H9 (cell line): ENCODE measurements around the gene NUP160. TPM values are rescaled to one million over a fixed set of nuclear protein-coding genes. Genes with fewer than 3 reads are reported as not detected.

Experiments
- DNase-seq: peaks from one replicate; pipeline ENCODE4 v3.0.0-alpha.2; 2017
- H2AFZ ChIP-seq: one replicate; pipeline ENCODE4 v1.6.1; 2013; ENCODE audit warnings: mild to moderate bottlenecking, low read length, control low read depth, moderate library complexity
- H2AK5ac ChIP-seq: 2 replicates; pipeline ENCODE4 v1.6.1; 2013; ENCODE audit warnings: low read length, control low read depth, mixed read lengths; ENCODE audit not compliant: insufficient read length
- H2BK120ac ChIP-seq: one replicate; pipeline ENCODE4 v1.6.1; 2013; ENCODE audit warnings: low read depth, mild to moderate bottlenecking, low read length, control low read depth, inconsistent platforms; ENCODE audit not compliant: poor library complexity, severe bottlenecking
- H2BK12ac ChIP-seq: 2 replicates; pipeline ENCODE4 v1.6.1; 2013; ENCODE audit warnings: low read length, control low read depth, mixed read lengths, low read depth; ENCODE audit not compliant: insufficient read length
- H2BK15ac ChIP-seq: 2 replicates; pipeline ENCODE4 v1.6.1; 2013; ENCODE audit warnings: low read depth, low read length, control low read depth
- H2BK20ac ChIP-seq: one replicate; pipeline ENCODE4 v1.6.1; 2013; ENCODE audit warnings: low read depth, mild to moderate bottlenecking, low read length, control low read depth, inconsistent platforms; ENCODE audit not compliant: poor library complexity, severe bottlenecking
- H2BK5ac ChIP-seq: 2 replicates; pipeline ENCODE4 v1.6.1; 2013; ENCODE audit warnings: low read length, control low read depth, mixed read lengths; ENCODE audit not compliant: insufficient read length
- H3K14ac ChIP-seq: 2 replicates; pipeline ENCODE4 v1.6.1; 2013; ENCODE audit warnings: low read length, control low read depth; ENCODE audit not compliant: insufficient read depth
- H3K18ac ChIP-seq: 2 replicates; pipeline ENCODE4 v1.6.1; 2013; ENCODE audit warnings: low read depth, mild to moderate bottlenecking, mixed read lengths, low read length, control low read depth; ENCODE audit not compliant: insufficient read length
- H3K23ac ChIP-seq: 2 replicates; pipeline ENCODE4 v1.6.1; 2013; ENCODE audit warnings: low read length, control low read depth, mixed read lengths, low read depth; ENCODE audit not compliant: insufficient read length
- H3K23me2 ChIP-seq: 2 replicates; pipeline ENCODE4 v1.6.1; 2013; ENCODE audit warnings: low read depth, mild to moderate bottlenecking, mixed read lengths, low read length, control low read depth; ENCODE audit not compliant: insufficient read length, poor library complexity, severe bottlenecking
- H3K27ac ChIP-seq: 2 replicates; pipeline ENCODE4 v1.5.1; 2013; ENCODE audit warnings: low read length, control low read depth, mixed read lengths, low read depth; ENCODE audit not compliant: insufficient read length
- H3K27me3 ChIP-seq: 2 replicates; pipeline ENCODE4 v1.6.1; 2013; ENCODE audit warnings: low read length, control low read depth, inconsistent platforms; ENCODE audit not compliant: insufficient read depth
- H3K4ac ChIP-seq: 2 replicates; pipeline ENCODE4 v1.6.1; 2013; ENCODE audit warnings: low read depth, mild to moderate bottlenecking, control low read depth, inconsistent platforms, low read length, moderate library complexity
- H3K4me1 ChIP-seq: 2 replicates; pipeline ENCODE4 v1.6.1; 2013; ENCODE audit warnings: low read length, control low read depth, inconsistent platforms; ENCODE audit not compliant: insufficient read depth
- H3K4me2 ChIP-seq: 2 replicates; pipeline ENCODE4 v1.6.1; 2013; ENCODE audit warnings: low read length, control low read depth, mixed read lengths; ENCODE audit not compliant: insufficient read length, insufficient read depth
- H3K56ac ChIP-seq: 2 replicates; pipeline ENCODE4 v1.6.1; 2013; ENCODE audit warnings: low read depth, mild to moderate bottlenecking, mixed read lengths, low read length, control low read depth; ENCODE audit not compliant: insufficient read length
- H3K79me1 ChIP-seq: 2 replicates; pipeline ENCODE4 v1.6.1; 2013; ENCODE audit warnings: low read depth, mild to moderate bottlenecking, moderate library complexity, low read length, control low read depth, inconsistent platforms; ENCODE audit not compliant: insufficient read depth, poor library complexity, severe bottlenecking
- H3K79me2 ChIP-seq: 2 replicates; pipeline ENCODE4 v1.6.1; 2013; ENCODE audit warnings: low read length, control low read depth, inconsistent platforms; ENCODE audit not compliant: insufficient read depth
- H3K9ac ChIP-seq: 2 replicates; pipeline ENCODE4 v1.6.1; 2013; ENCODE audit warnings: low read length, control low read depth, mixed read lengths; ENCODE audit not compliant: insufficient read length; ENCODE audit errors: extremely low read depth
- H3K9me3 ChIP-seq: one replicate; pipeline ENCODE4 v1.6.1; 2013; ENCODE audit warnings: low read depth, low read length, inconsistent platforms; ENCODE audit not compliant: control insufficient read depth
- H3T11ph ChIP-seq: one replicate; pipeline ENCODE4 v1.6.1; 2013; ENCODE audit warnings: mild to moderate bottlenecking, low read length, control low read depth, inconsistent platforms
- H4K20me1 ChIP-seq: one replicate; pipeline ENCODE4 v1.6.1; 2013; ENCODE audit not compliant: control insufficient read depth, insufficient read length, insufficient read depth
- H4K5ac ChIP-seq: 2 replicates; pipeline ENCODE4 v1.6.1; 2013; ENCODE audit warnings: low read depth, mild to moderate bottlenecking, mixed read lengths, low read length, control low read depth; ENCODE audit not compliant: insufficient read length
- H4K8ac ChIP-seq: replicated peaks from 2 replicates; pipeline ENCODE4 v1.6.1; 2013; ENCODE audit warnings: low read length, control low read depth, mixed read lengths, low read depth; ENCODE audit not compliant: insufficient read length
- H4K91ac ChIP-seq: 2 replicates; pipeline ENCODE4 v1.6.1; 2013; ENCODE audit warnings: low read depth, mild to moderate bottlenecking, moderate library complexity, mixed read lengths, low read length, control low read depth; ENCODE audit not compliant: insufficient read length
- H3K27ac Mint-ChIP-seq, 3 experiments: 2 replicates in 2 of 3; 3 replicates in 1 of 3; pipeline ENCODE4 v1.8.0; 2020 to 2021; ENCODE audit warnings: mixed read lengths in 3 of 3, mild to moderate bottlenecking in 1 of 3, moderate library complexity in 1 of 3
- H3K27me3 Mint-ChIP-seq: 2 replicates; pipeline ENCODE4 v1.8.0; 2021; ENCODE audit warnings: low read depth, mild to moderate bottlenecking, moderate library complexity, mixed read lengths
- H3K36me3 Mint-ChIP-seq, 3 experiments: 2 replicates in 2 of 3; 3 replicates in 1 of 3; pipeline ENCODE4 v1.8.0; 2020 to 2021; ENCODE audit warnings: low read depth in 3 of 3, mixed read lengths in 3 of 3; ENCODE audit not compliant: insufficient read depth in 1 of 3
- H3K4me1 Mint-ChIP-seq, 2 experiments: 2 replicates each; pipeline ENCODE4 v1.8.0; 2020; ENCODE audit warnings: mixed read lengths in 2 of 2
- H3K4me3 Mint-ChIP-seq, 2 experiments: 2 replicates in 1 of 2; 3 replicates in 1 of 2; pipeline ENCODE4 v1.8.0; 2020 to 2021; ENCODE audit warnings: mild to moderate bottlenecking in 2 of 2, mixed read lengths in 2 of 2, moderate library complexity in 1 of 2
- H3K9me3 Mint-ChIP-seq, 2 experiments: 2 replicates in 1 of 2; 3 replicates in 1 of 2; pipeline ENCODE4 v1.8.0; 2020; ENCODE audit warnings: mild to moderate bottlenecking in 2 of 2, mixed read lengths in 2 of 2, moderate library complexity in 1 of 2
- CTCF ChIP-seq: fragments of 200-600 bp; sonication (generic); conservative IDR thresholded peaks from 3 replicates; pipeline ENCODE4 v1.8.0; 2021; ENCODE audit warnings: antibody characterized with exemption, mild to moderate bottlenecking
- WGBS: extraction: QIAGEN DNeasy Blood & Tissue Kit; methylation state at CpG from one replicate; pipeline ENCODE4 v1.1.7; 2013; ENCODE audit warnings: missing lambda C conversion rate, low lambda C conversion rate, mixed read lengths; ENCODE audit not compliant: insufficient read length; ENCODE audit errors: extremely low coverage; 5-methylcytosine and 5-hydroxymethylcytosine counted together
- total RNA-seq: library from RNA; stranded (reverse); gene quantifications from 2 replicates; pipeline ENCODE4 v1.2.1, GENCODE V29; 2021

NUP160 gene
- total RNA-seq, 1 experiment from 2014 or later: 86.1 TPM

- Histone ChIP-seq H3K9me3 (no peaks in the 10 kb centered on the region), H3K56ac (no peak overlapping the region), H4K20me1 (no peaks in the 10 kb centered on the region), H4K91ac (no peak overlapping the region), H4K5ac (no peak overlapping the region), H2BK20ac (no peak overlapping the region), H3T11ph (no peak overlapping the region), H3K27me3 (no peaks in the 10 kb centered on the region), H2BK120ac (no peak overlapping the region), H2BK12ac (no peak overlapping the region), H2AK5ac (no peak overlapping the region), H3K18ac (no peak overlapping the region), H3K79me2 (no peaks in the 10 kb centered on the region), H4K8ac (no peak overlapping the region), H3K14ac (no peak overlapping the region), H2AFZ (no peak overlapping the region), H3K79me1 (no peaks in the 10 kb centered on the region), H3K9ac (no peak overlapping the region), H2BK5ac (no peak overlapping the region), H3K4ac (no peak overlapping the region), H3K23me2 (no peaks in the 10 kb centered on the region), H2BK15ac (no peak overlapping the region), H3K4me2 (no peak overlapping the region), H3K4me1 (no peaks in the 10 kb centered on the region), H3K27ac (no peak overlapping the region), H3K23ac (no peak overlapping the region)
- TF ChIP-seq CTCF: no peak
- Mint-ChIP-seq H3K27ac (no peak overlapping the region), H3K27me3 (no peaks in the 10 kb centered on the region), H3K4me3 (no peak overlapping the region), H3K9me3 (no peaks in the 10 kb centered on the region), H3K36me3 (peaks cover 33 to 89% (median 63%) of the 10 kb centered on the region in 3 experiments; a peak in 6 of 7 replicates), H3K4me1 (no peaks in the 10 kb centered on the region)
- no peak for DNase-seq
- no CpG with 5 or more reads among the region's 2 CpGs for WGBS
These were observed 61.8 kb downstream of the NUP160 start for GRCh38 chr11:47786373-47786772.
